Fibroblast of pulmonary artery (primary cell): ENCODE data around the gene ZNF738.

Source experiments
- DNase-seq: peaks from one replicate; pipeline ENCODE4 v3.0.0-alpha.2; 2010; ENCODE audit warnings: low read depth
- H3K4me3 ChIP-seq: replicated peaks from 2 replicates; pipeline ENCODE4 v1.5.1; 2011; ENCODE audit warnings: low read depth, mild to moderate bottlenecking, control low read depth, low read length, moderate library complexity
- TF ChIP-seq, protein P1 (sequence below): IDR thresholded peaks from 2 replicates; pipeline ENCODE4 v1.5.1; 2011; ENCODE audit warnings: mild to moderate bottlenecking, control low read depth, low read length, inconsistent platforms; ENCODE audit errors: missing control alignments

Gene ZNF738

DNA sequence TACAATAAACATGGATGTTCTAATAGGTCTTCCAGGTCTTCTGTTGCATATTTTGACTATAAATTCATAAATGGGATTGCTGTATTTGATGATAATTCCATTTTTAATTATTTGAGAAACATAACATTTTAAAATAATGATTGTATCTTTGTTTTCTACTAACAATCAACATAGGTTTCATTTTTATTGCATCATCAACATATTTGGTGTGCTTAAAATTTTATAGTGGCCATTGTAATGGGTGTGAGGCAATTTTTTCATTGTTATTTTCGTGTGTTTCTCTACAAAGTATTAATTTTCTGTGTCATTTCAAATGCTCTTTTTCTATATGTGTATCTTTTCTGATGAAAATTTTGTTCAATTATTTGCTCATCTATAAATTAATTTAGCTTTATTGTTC is 51.4 kb downstream of the ZNF738 start:
- TF ChIP-seq, protein P1, sequence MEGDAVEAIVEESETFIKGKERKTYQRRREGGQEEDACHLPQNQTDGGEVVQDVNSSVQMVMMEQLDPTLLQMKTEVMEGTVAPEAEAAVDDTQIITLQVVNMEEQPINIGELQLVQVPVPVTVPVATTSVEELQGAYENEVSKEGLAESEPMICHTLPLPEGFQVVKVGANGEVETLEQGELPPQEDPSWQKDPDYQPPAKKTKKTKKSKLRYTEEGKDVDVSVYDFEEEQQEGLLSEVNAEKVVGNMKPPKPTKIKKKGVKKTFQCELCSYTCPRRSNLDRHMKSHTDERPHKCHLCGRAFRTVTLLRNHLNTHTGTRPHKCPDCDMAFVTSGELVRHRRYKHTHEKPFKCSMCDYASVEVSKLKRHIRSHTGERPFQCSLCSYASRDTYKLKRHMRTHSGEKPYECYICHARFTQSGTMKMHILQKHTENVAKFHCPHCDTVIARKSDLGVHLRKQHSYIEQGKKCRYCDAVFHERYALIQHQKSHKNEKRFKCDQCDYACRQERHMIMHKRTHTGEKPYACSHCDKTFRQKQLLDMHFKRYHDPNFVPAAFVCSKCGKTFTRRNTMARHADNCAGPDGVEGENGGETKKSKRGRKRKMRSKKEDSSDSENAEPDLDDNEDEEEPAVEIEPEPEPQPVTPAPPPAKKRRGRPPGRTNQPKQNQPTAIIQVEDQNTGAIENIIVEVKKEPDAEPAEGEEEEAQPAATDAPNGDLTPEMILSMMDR, result no peak
- DNase-seq, result no peak
- H3K4me3 ChIP-seq, result no peak overlapping the region

DNA sequence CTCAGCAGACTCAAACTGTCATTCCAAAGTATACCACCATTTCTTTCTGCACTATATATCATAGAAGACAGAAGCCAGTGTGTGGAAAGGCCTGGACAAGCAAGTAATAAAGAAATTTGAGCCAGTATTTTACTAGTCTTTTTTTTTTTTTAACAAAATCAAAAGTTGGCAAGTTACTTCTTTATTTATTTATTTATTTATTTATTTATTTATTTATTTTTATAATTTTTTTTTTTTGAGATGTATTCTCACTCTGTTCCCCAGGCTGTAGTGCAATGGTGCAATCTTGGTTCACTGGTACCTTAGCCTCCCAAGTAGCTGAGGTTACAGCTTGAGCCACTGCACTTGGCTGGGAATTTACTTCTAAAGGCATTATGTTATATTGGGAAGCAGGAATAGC is 63.4 kb downstream of the ZNF738 start:
- TF ChIP-seq, protein P1, result no peak
- no peak for DNase-seq
- no peak overlapping the region for H3K4me3 ChIP-seq

DNA sequence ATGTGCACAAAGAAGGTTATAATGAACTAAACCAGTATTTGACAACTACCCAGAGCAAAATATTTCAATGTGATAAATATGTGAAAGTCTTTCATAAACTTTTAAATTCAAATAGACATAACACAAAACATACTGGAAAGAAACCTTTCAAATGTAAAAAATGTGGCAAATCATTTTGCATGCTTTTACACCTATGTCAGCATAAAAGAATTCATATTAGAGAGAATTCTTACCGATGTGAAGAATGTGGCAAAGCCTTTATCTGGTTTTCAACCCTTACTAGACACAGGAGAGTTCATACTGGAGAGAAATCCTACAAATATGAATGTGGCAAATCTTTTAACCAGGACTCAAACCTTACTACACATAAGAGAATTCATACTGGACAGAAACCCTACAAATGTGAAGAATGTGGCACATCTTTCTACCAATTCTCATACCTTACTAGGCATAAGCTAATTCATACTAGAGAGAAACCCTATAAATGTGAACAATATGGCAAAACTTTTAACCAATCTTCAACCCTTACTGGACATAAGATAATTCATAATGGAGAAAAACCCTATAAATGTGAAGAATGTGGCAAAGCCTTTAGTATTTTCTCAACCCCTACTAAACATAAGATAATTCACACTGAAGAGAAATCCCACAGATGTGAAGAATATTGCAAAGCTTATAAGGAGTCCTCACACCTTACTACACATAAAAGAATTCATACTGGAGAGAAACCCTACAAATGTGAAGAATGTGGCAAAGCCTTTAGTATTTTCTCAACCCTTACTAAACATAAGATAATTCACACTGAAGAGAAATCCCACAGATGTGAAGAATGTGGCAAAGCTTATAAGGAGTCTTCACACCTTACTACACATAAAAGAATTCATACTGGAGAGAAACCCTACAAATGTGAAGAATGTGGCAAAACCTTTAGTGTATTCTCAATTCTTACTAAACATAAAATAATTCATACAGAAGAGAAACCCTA is 64.5 kb downstream of the ZNF738 start:
- no peak for DNase-seq
- TF ChIP-seq, protein P1, result no peak
- no peak overlapping the region for H3K4me3 ChIP-seq
